Breast epithelium (tissue), 4 donors: ENCODE results near the gene RIPOR3. TPM values are rescaled to one million over a fixed set of nuclear protein-coding genes. Genes with fewer than 3 reads are reported as not detected.
A peak's percentile ranks its signal among the peaks of the same experiment; 100 is the strongest.
"Not testable (repeated sequence)": the region's sequence is repeated elsewhere in the genome, so short reads cannot be mapped to it uniquely, and the experiment has no call there.

Experiments
- DNase-seq, 2 donors: peaks; one replicate each; pipeline ENCODE4 v3.0.0-alpha.2; 2019; ENCODE audit warnings: low spot score in 2 of 2
- H3K27ac ChIP-seq, 2 donors: fragments of 200-600 bp; sonication (generic) in 1 of 2; one replicate each; pipeline ENCODE4 v1.5.1; 2016 to 2019; ENCODE audit warnings: mild to moderate bottlenecking in 1 of 2
- H3K27me3 ChIP-seq, 2 donors: fragments of 200-600 bp; sonication (generic) in 1 of 2; one replicate each; pipeline versions ENCODE4 v1.5.1 to v1.6.0; 2017 to 2019; ENCODE audit warnings: control low read depth in 1 of 2, mild to moderate bottlenecking in 1 of 2
- H3K36me3 ChIP-seq: fragments of 200-600 bp; one replicate; pipeline ENCODE4 v1.5.1; 2019
- H3K4me1 ChIP-seq, 2 donors: fragments of 200-600 bp; sonication (generic); one replicate each; pipeline ENCODE4 v1.5.1; 2016 to 2019; ENCODE audit warnings: control low read depth in 1 of 2
- H3K4me3 ChIP-seq, 3 donors: fragments of 200-600 bp; sonication (generic); 1 replicate in 2 of 3; 2 replicates in 1 of 3; pipeline ENCODE4 v1.5.1; 2016 to 2019; ENCODE audit warnings: mild to moderate bottlenecking in 3 of 3, moderate library complexity in 2 of 3
- H3K9me3 ChIP-seq, 2 donors: fragments of 200-600 bp; sonication (generic) in 1 of 2; one replicate each; pipeline ENCODE4 v1.5.1; 2016 to 2019; ENCODE audit warnings: control low read depth in 1 of 2
- CTCF ChIP-seq, 3 donors: fragments of 450-650 bp; IDR thresholded peaks; one replicate each; pipeline ENCODE4 v1.5.1; 2016 to 2017; ENCODE audit warnings: antibody characterized with exemption in 3 of 3, mild to moderate bottlenecking in 3 of 3, moderate library complexity in 3 of 3
- POLR2A ChIP-seq: fragments of 450-650 bp; IDR thresholded peaks from one replicate; pipeline ENCODE4 v1.6.1; 2016; ENCODE audit warnings: antibody characterized with exemption, mild to moderate bottlenecking, moderate library complexity
- POLR2AphosphoS5 ChIP-seq, 3 donors: sonication (generic); formaldehyde crosslinking; IDR thresholded peaks; one replicate each; pipeline ENCODE4 v1.6.1; 2017; ENCODE audit warnings: antibody characterized with exemption in 3 of 3
- intact Hi-C: fragments of 100-400 bp; cut with DNase I; formaldehyde crosslinking; loops from one replicate; pipeline ENCODE4 v1.15.1; 2023; ENCODE audit warnings: low total_unique reads
- total RNA-seq, 3 donors: library from RNA; depleted of rRNA; stranded (reverse); fragments of >200 nt; gene quantifications; one replicate each; pipeline ENCODE4 v1.1.0, GENCODE V29; 2016

Gene RIPOR3
- total RNA-seq, 3 donors from 2014 or later = 4.5 to 35.5 (median 26.9) TPM

GRCh38 chr20:50600281-50600895 lies 91.0 kb downstream of the RIPOR3 start:
- H3K27me3 ChIP-seq = no peaks in the 10 kb centered on the region
- no peaks in the 10 kb centered on the region for H3K9me3 ChIP-seq
- H3K27ac ChIP-seq = no peak overlapping the region
- H3K36me3 ChIP-seq = no peaks in the 10 kb centered on the region
- H3K4me1 ChIP-seq = no peaks in the 10 kb centered on the region
- TF ChIP-seq POLR2AphosphoS5 (IDR thresholded peaks at IDR 0.05) = no peak
- no peak for TF ChIP-seq POLR2A
- TF ChIP-seq CTCF (IDR thresholded peaks at IDR 0.05) = no peak
- intact Hi-C loops = no loop called here
- DNase-seq = no peak
- H3K4me3 ChIP-seq = no peak overlapping the region

GRCh38 chr20:50598768-50599167 lies 92.6 kb downstream of the RIPOR3 start:
- H3K27me3 ChIP-seq, H3K36me3 ChIP-seq, H3K9me3 ChIP-seq, DNase-seq, H3K4me3 ChIP-seq, intact Hi-C loops, H3K4me1 ChIP-seq, H3K27ac ChIP-seq: not testable (repeated sequence)

- Histone ChIP-seq H3K36me3 (no peaks in the 10 kb centered on the region), H3K4me3 (no peak overlapping the region), H3K27me3 (no peaks in the 10 kb centered on the region), H3K4me1 (peaks cover 0 to under 1% of the 10 kb centered on the region in 2 donors), H3K9me3 (no peaks in the 10 kb centered on the region), H3K27ac (no peak overlapping the region)
- DNase-seq = no peak
- intact Hi-C loops = no loop called here
- no peak for TF ChIP-seq POLR2AphosphoS5 (IDR thresholded peaks at IDR 0.05)
- no peak for TF ChIP-seq POLR2A
- TF ChIP-seq CTCF (IDR thresholded peaks at IDR 0.05) = no peak
Observed at GRCh38 chr20:50598074-50598473, 93.3 kb downstream of the RIPOR3 start.

GRCh38 chr20:50597406-50597969 lies 93.9 kb downstream of the RIPOR3 start:
- Histone ChIP-seq H3K4me1 (peaks cover 5 to 6% of the 10 kb centered on the region in 2 donors), H3K36me3 (no peaks in the 10 kb centered on the region), H3K27me3 (no peaks in the 10 kb centered on the region), H3K9me3 (no peaks in the 10 kb centered on the region), H3K27ac (no peak overlapping the region), H3K4me3 (no peak overlapping the region)
- DNase-seq = no peak
- TF ChIP-seq CTCF (IDR thresholded peaks at IDR 0.05) (no peak), POLR2A (no peak), POLR2AphosphoS5 (IDR thresholded peaks at IDR 0.05) (no peak)
- intact Hi-C loops = no loop called here

- peaks cover 9 to 10% of the 10 kb centered on the region in 2 donors for H3K4me1 ChIP-seq
- H3K36me3 ChIP-seq = no peaks in the 10 kb centered on the region
- H3K4me3 ChIP-seq = peak overlapping the region in 1 of 3 donors; percentile 40
- no peaks in the 10 kb centered on the region for H3K27me3 ChIP-seq
- DNase-seq = no peak
- TF ChIP-seq POLR2AphosphoS5 (IDR thresholded peaks at IDR 0.05) (peak in 1 of 3 donors; percentile 3), POLR2A (no peak)
- no peak overlapping the region for H3K27ac ChIP-seq
- intact Hi-C loops = no loop called here
- H3K9me3 ChIP-seq = no peaks in the 10 kb centered on the region
Observed at GRCh38 chr20:50596694-50597021, 94.7 kb downstream of the RIPOR3 start.

GRCh38 chr20:50595988-50596693 lies 95.2 kb downstream of the RIPOR3 start:
- DNase-seq = no peak
- intact Hi-C loops = no loop called here
- Histone ChIP-seq H3K27me3 (no peaks in the 10 kb centered on the region), H3K27ac (no peak overlapping the region), H3K4me3 (peak overlapping the region in 1 of 3 donors; percentile 40), H3K36me3 (no peaks in the 10 kb centered on the region), H3K9me3 (no peaks in the 10 kb centered on the region), H3K4me1 (peaks cover 9 to 10% of the 10 kb centered on the region in 2 donors)
- TF ChIP-seq POLR2AphosphoS5 (IDR thresholded peaks at IDR 0.05) = peak in 1 of 3 donors; percentile 6
- TF ChIP-seq POLR2A = no peak
